ENCODE results near the gene ITGA7. TPM values are rescaled to one million over a fixed set of nuclear protein-coding genes. Genes with fewer than 3 reads are reported as not detected.

The ITGA7 gene
- total RNA-seq, 6 donors from 2014 or later = 4.6 to 30.4 (median 9.0) TPM

DNA sequence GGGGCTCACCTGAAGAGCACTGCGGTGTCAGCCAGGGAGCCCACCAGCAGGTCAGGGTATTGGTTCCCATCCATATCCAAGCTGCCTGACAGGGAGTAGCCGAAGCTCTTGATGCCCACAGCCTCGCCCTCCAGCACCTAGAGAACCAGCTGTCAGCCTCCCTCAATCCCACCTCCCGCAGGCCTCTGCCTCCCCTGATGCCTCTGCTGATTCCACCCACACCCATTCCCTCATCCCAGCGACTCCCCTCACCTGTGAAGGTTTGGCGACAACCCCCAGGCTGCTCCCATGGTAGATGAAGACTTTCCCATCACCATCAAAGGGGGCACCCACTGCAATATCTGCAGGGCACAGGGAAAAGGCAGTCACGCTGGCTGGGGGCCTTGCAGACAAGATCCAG, 10.0 kb downstream of the ITGA7 start:
- Histone ChIP-seq H3K36me3 (no peaks in the 10 kb centered on the region), H3K4me3 (no peak overlapping the region), H3K27me3 (no peaks in the 10 kb centered on the region), H3K27ac (no peak overlapping the region), H3K4me1 (no peaks in the 10 kb centered on the region), H3K9me3 (no peaks in the 10 kb centered on the region)
- no peak for ATAC-seq (ENCODE audit: low FRiP score in 2 of 2)
- TF ChIP-seq POLR2AphosphoS5 (IDR thresholded peaks at IDR 0.05) = no peak
- no peak for TF ChIP-seq EP300 (IDR thresholded peaks at IDR 0.05)
- TF ChIP-seq, protein P1, sequence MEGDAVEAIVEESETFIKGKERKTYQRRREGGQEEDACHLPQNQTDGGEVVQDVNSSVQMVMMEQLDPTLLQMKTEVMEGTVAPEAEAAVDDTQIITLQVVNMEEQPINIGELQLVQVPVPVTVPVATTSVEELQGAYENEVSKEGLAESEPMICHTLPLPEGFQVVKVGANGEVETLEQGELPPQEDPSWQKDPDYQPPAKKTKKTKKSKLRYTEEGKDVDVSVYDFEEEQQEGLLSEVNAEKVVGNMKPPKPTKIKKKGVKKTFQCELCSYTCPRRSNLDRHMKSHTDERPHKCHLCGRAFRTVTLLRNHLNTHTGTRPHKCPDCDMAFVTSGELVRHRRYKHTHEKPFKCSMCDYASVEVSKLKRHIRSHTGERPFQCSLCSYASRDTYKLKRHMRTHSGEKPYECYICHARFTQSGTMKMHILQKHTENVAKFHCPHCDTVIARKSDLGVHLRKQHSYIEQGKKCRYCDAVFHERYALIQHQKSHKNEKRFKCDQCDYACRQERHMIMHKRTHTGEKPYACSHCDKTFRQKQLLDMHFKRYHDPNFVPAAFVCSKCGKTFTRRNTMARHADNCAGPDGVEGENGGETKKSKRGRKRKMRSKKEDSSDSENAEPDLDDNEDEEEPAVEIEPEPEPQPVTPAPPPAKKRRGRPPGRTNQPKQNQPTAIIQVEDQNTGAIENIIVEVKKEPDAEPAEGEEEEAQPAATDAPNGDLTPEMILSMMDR (IDR thresholded peaks at IDR 0.05) = no peak
- TF ChIP-seq POLR2A (IDR thresholded peaks at IDR 0.05) = no peak
- WGBS, 2 donors = 86 to 91% methylated on average over 6 to 7 of the region's 7 CpGs
- DNase-seq = no peak

DNA sequence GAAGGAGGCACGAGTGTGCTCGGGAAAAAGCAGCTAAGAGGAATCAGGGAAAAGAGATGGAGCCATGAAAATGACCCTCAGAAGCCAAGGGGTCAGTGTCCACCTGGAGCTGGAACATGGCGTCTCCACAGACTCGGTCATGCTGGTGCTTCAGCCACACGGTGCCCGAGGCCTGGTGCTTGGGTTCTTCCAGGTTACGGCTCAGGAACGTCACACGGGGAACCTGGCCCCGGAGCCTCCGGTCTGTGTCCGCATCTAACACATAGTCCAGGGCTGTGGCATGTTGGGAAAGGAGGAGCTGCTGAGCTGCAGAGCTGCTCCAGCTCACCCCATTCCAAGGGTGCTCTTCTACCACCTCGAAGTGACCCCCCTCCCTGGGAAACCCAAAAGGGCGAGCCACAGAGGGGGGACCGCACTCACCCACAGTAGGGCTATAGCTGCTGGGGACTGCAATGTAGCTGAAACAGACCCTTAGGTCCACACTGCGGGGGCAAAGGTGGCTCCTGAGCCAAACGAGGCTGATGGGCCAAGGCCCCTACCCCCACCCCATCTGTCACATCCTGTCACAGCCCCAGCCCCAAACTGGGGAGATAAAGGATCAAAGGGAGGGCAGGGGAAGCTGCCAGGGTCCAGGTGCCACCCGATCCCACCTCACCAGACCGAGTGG, 10.8 kb downstream of the ITGA7 start:
- TF ChIP-seq, protein P1 (IDR thresholded peaks at IDR 0.05) = no peak
- no peak for TF ChIP-seq POLR2AphosphoS5 (IDR thresholded peaks at IDR 0.05)
- no peak for TF ChIP-seq EP300 (IDR thresholded peaks at IDR 0.05)
- TF ChIP-seq POLR2A (IDR thresholded peaks at IDR 0.05) = no peak
- H3K9me3 ChIP-seq = no peaks in the 10 kb centered on the region
- ATAC-seq (ENCODE audit: low FRiP score in 2 of 2) (no peak), DNase-seq (peak in 1 of 2 donors; percentile 52)
- no peak overlapping the region for H3K4me3 ChIP-seq
- H3K36me3 ChIP-seq = no peaks in the 10 kb centered on the region
- WGBS, 2 donors = 84 to 86% methylated on average over 15 to 19 of the region's 19 CpGs
- H3K27ac ChIP-seq = no peak overlapping the region
- H3K4me1 ChIP-seq = no peaks in the 10 kb centered on the region
- no peaks in the 10 kb centered on the region for H3K27me3 ChIP-seq

DNA sequence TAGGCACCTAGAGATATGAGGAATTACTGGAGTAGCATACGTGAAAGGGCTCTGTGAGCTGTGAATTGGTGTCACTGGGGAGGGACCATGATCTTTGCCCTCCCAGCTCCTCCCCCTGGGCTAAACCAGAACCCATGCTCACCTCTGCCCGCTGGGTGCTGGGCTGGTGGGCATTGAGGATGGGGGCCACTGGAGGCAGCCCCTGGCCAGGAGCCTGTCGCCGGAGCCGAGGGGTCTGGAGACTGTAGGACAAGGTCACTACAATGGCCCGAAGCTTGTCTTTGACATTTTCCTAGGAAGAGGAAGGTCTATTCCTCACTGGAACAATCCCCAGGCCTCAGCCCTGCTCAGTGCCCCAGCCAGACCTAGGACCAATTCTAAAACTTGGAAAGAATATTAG, 11.6 kb downstream of the ITGA7 start:
- 83 to 94% methylated on average over 2 to 6 of the region's 6 CpGs for WGBS, 2 donors
- H3K27ac ChIP-seq = no peak overlapping the region
- peak in 1 of 2 donors; percentile 43 for DNase-seq
- H3K4me1 ChIP-seq = no peaks in the 10 kb centered on the region
- H3K9me3 ChIP-seq = no peaks in the 10 kb centered on the region
- H3K4me3 ChIP-seq = no peak overlapping the region
- ATAC-seq (ENCODE audit: low FRiP score in 2 of 2) = no peak
- no peaks in the 10 kb centered on the region for H3K27me3 ChIP-seq
- no peaks in the 10 kb centered on the region for H3K36me3 ChIP-seq
- no peak for TF ChIP-seq EP300 (IDR thresholded peaks at IDR 0.05)
- TF ChIP-seq POLR2AphosphoS5 (IDR thresholded peaks at IDR 0.05) = no peak
- TF ChIP-seq, protein P1 (IDR thresholded peaks at IDR 0.05) = no peak
- TF ChIP-seq POLR2A (IDR thresholded peaks at IDR 0.05) = no peak

DNA sequence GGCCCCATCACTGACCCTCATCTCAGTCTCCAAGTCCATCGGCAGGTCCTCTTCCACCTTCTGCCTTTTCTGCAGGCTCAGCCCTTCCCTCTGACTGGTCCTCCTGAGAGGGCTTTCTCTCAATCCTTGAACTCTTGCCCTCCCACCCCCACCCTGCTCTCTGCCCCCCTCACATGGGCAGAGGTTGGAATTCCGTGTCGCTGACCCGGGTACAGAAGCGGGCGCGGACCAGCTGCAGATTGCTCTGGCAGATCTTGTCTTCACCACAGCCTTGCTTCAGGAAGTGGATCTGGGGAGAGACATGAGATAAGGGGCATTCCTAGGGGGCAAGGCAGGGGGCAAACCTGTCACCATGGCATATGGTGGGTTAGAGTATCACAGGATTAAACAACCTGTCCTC, 12.4 kb downstream of the ITGA7 start:
- WGBS, 2 donors = 80 to 87% methylated on average over 7 of the region's 7 CpGs
- H3K36me3 ChIP-seq = no peaks in the 10 kb centered on the region

More for the DNA sequence above, 12.4 kb downstream of the ITGA7 start:
- Histone ChIP-seq H3K27me3 (no peaks in the 10 kb centered on the region), H3K4me1 (no peaks in the 10 kb centered on the region), H3K9me3 (no peaks in the 10 kb centered on the region), H3K4me3 (no peak overlapping the region), H3K27ac (no peak overlapping the region)
- DNase-seq (no peak), ATAC-seq (ENCODE audit: low FRiP score in 2 of 2) (no peak)
- TF ChIP-seq EP300 (IDR thresholded peaks at IDR 0.05) = no peak
- no peak for TF ChIP-seq POLR2A (IDR thresholded peaks at IDR 0.05)
- TF ChIP-seq, protein P1 (IDR thresholded peaks at IDR 0.05) = no peak
- no peak for TF ChIP-seq POLR2AphosphoS5 (IDR thresholded peaks at IDR 0.05)

Data from upper lobe of left lung (tissue), 6 donors.